Smooth muscle cell (in vitro differentiated cells): Measurements from ENCODE around the gene MGST2. TPM values are rescaled to one million over a fixed set of nuclear protein-coding genes. Genes with fewer than 3 reads are reported as not detected.

Experiments
- DNase-seq: peaks from one replicate; lab custom pipeline; 2025; ENCODE audit not compliant: unreplicated experiment; lab: John Stamatoyannopoulos, UW
- H2AFZ ChIP-seq: fragments of 200-600 bp; sonication (generic); 2 replicates; pipeline ENCODE4 v1.6.0; 2016; ENCODE audit warnings: antibody characterized with exemption, low read depth, mild to moderate bottlenecking
- H3F3A ChIP-seq: fragments of 200-600 bp; sonication (generic); 2 replicates; pipeline ENCODE4 v1.6.0; 2017; ENCODE audit warnings: antibody characterized with exemption, low read depth
- H3K27ac ChIP-seq: fragments of 200-600 bp; sonication (generic); 2 replicates; pipeline ENCODE4 v1.5.1; 2016; ENCODE audit warnings: low read depth, mild to moderate bottlenecking
- H3K27me3 ChIP-seq: fragments of 200-600 bp; sonication (generic); 2 replicates; pipeline ENCODE4 v1.6.1; 2016; ENCODE audit warnings: low read depth, mild to moderate bottlenecking
- H3K36me3 ChIP-seq: fragments of 200-600 bp; sonication (generic); 2 replicates; pipeline ENCODE4 v1.5.1; 2016; ENCODE audit warnings: low read depth
- H3K4me1 ChIP-seq: fragments of 200-600 bp; sonication (generic); 2 replicates; pipeline ENCODE4 v1.5.1; 2016; ENCODE audit warnings: low read depth
- H3K4me2 ChIP-seq: fragments of 200-600 bp; sonication (generic); 2 replicates; pipeline ENCODE4 v1.6.0; 2016; ENCODE audit warnings: mild to moderate bottlenecking
- H3K4me3 ChIP-seq: fragments of 200-600 bp; sonication (generic); 2 replicates; pipeline ENCODE4 v1.5.1; 2016; ENCODE audit warnings: mild to moderate bottlenecking
- H3K79me2 ChIP-seq: fragments of 200-600 bp; sonication (generic); 2 replicates; pipeline ENCODE4 v1.6.0; 2016; ENCODE audit warnings: low read depth, mild to moderate bottlenecking
- H3K9ac ChIP-seq: fragments of 200-600 bp; sonication (generic); 2 replicates; pipeline ENCODE4 v1.6.0; 2016; ENCODE audit warnings: low read depth
- H3K9me3 ChIP-seq: fragments of 200-600 bp; sonication (generic); replicated peaks from 2 replicates; pipeline ENCODE4 v1.5.1; 2016; ENCODE audit warnings: low read depth
- H4K20me1 ChIP-seq: fragments of 200-600 bp; sonication (generic); 2 replicates; pipeline ENCODE4 v1.6.0; 2016; ENCODE audit warnings: low read depth
- CTCF ChIP-seq: fragments of 200-600 bp; sonication (generic); IDR thresholded peaks from 2 replicates; pipeline ENCODE4 v1.5.1; 2017; ENCODE audit warnings: borderline replicate concordance, mild to moderate bottlenecking, antibody characterized with exemption; ENCODE audit not compliant: insufficient read depth, poor library complexity, severe bottlenecking
- WGBS: methylation state at CpG from one replicate; pipeline ENCODE4 v1.1.7; 2016; ENCODE audit warnings: low lambda C conversion rate; 5-methylcytosine and 5-hydroxymethylcytosine counted together
- polyA plus RNA-seq: library from polyadenylated mRNA; unstranded; fragments of >200 nt; fragmentation: Nextera tagmentation; extraction: Ambion mirVana; gene quantifications from 2 replicates; pipeline ENCODE4 v1.2.1, GENCODE V29; 2016
- total RNA-seq: library from RNA; depleted of rRNA; stranded (reverse); fragments of >200 nt; gene quantifications from 2 replicates; pipeline ENCODE4 v1.2.3, GENCODE V29; 2014

The MGST2 gene
- total and polyA plus RNA-seq, 2 experiments from 2014 or later: 27.8 to 51.1 TPM

- H3K27me3 ChIP-seq: no peaks in the 10 kb centered on the region
- peak overlapping the region; percentile 98 for H3K27ac ChIP-seq
Observed at GRCh38 chr4:139736274-139736660, 70.6 kb downstream of the MGST2 start.

GRCh38 chr4:139736661-139737060 lies 71.0 kb downstream of the MGST2 start:
- no peaks in the 10 kb centered on the region for H3K9me3 ChIP-seq
- H3K4me3 ChIP-seq: no peak overlapping the region
- H3K4me1 ChIP-seq: peaks cover 37% of the 10 kb centered on the region
- peaks cover 22% of the 10 kb centered on the region for H3F3A ChIP-seq
- DNase-seq: no peak
- peak overlapping the region; percentile 98 for H3K27ac ChIP-seq
- H2AFZ ChIP-seq: no peak overlapping the region
- no peaks in the 10 kb centered on the region for H4K20me1 ChIP-seq
- H3K79me2 ChIP-seq: peaks cover 3% of the 10 kb centered on the region
- no peaks in the 10 kb centered on the region for H3K27me3 ChIP-seq
- H3K9ac ChIP-seq: no peak overlapping the region
- 91% methylated on average over 2 of the region's 2 CpGs for WGBS
- TF ChIP-seq CTCF: no peak
- no peaks in the 10 kb centered on the region for H3K36me3 ChIP-seq
- H3K4me2 ChIP-seq: no peak overlapping the region

More at GRCh38 chr4:139736274-139736660, 70.6 kb downstream of the MGST2 start:
- Histone ChIP-seq H3K79me2 (peaks cover 3% of the 10 kb centered on the region), H3K4me1 (peaks cover 37% of the 10 kb centered on the region), H2AFZ (peak overlapping the region; percentile 39), H3K4me3 (peak overlapping the region; percentile 49), H4K20me1 (no peaks in the 10 kb centered on the region), H3K4me2 (peak overlapping the region; percentile 87), H3K36me3 (no peaks in the 10 kb centered on the region), H3K9ac (peak overlapping the region; percentile 94), H3K9me3 (no peaks in the 10 kb centered on the region), H3F3A (peaks cover 22% of the 10 kb centered on the region)
- no peak for TF ChIP-seq CTCF
- WGBS: 48% methylated on average over 5 of the region's 5 CpGs
- DNase-seq: no peak

- Histone ChIP-seq H3K4me1 (peaks cover 33% of the 10 kb centered on the region), H3F3A (peaks cover 22% of the 10 kb centered on the region), H3K36me3 (no peaks in the 10 kb centered on the region), H3K4me3 (no peak overlapping the region), H3K9me3 (no peaks in the 10 kb centered on the region), H3K79me2 (no peaks in the 10 kb centered on the region), H4K20me1 (no peaks in the 10 kb centered on the region), H3K27ac (peak overlapping the region; percentile 73), H3K4me2 (no peak overlapping the region), H2AFZ (no peak overlapping the region), H3K27me3 (no peaks in the 10 kb centered on the region), H3K9ac (no peak overlapping the region)
- no peak for TF ChIP-seq CTCF
- WGBS: 71% methylated on average over 2 of the region's 2 CpGs
- DNase-seq: no peak
Observed at GRCh38 chr4:139738846-139739613, 73.4 kb downstream of the MGST2 start.

GRCh38 chr4:139740121-139740520 lies 74.5 kb downstream of the MGST2 start:
- peaks cover 28% of the 10 kb centered on the region for H3K4me1 ChIP-seq
- no peak overlapping the region for H3K4me3 ChIP-seq
- DNase-seq: no peak
- H3K9ac ChIP-seq: peak overlapping the region; percentile 7
- H3K27me3 ChIP-seq: no peaks in the 10 kb centered on the region
- no peaks in the 10 kb centered on the region for H3K79me2 ChIP-seq
- H2AFZ ChIP-seq: no peak overlapping the region
- TF ChIP-seq CTCF: no peak
- no peaks in the 10 kb centered on the region for H3K9me3 ChIP-seq
- peak overlapping the region; percentile 68 for H3K4me2 ChIP-seq
- WGBS: 20% methylated on average over 5 of the region's 5 CpGs
- H3K36me3 ChIP-seq: no peaks in the 10 kb centered on the region
- H4K20me1 ChIP-seq: no peaks in the 10 kb centered on the region
- H3F3A ChIP-seq: peaks cover 22% of the 10 kb centered on the region
- peak overlapping the region; percentile 73 for H3K27ac ChIP-seq
